Fibroblast of upper back skin (primary cell): ENCODE measurements around the gene SYNE2.

ENCODE experiments used
- DNase-seq: peaks from one replicate; pipeline ENCODE4 v3.0.0-alpha.2; 2013

SYNE2 gene

DNA sequence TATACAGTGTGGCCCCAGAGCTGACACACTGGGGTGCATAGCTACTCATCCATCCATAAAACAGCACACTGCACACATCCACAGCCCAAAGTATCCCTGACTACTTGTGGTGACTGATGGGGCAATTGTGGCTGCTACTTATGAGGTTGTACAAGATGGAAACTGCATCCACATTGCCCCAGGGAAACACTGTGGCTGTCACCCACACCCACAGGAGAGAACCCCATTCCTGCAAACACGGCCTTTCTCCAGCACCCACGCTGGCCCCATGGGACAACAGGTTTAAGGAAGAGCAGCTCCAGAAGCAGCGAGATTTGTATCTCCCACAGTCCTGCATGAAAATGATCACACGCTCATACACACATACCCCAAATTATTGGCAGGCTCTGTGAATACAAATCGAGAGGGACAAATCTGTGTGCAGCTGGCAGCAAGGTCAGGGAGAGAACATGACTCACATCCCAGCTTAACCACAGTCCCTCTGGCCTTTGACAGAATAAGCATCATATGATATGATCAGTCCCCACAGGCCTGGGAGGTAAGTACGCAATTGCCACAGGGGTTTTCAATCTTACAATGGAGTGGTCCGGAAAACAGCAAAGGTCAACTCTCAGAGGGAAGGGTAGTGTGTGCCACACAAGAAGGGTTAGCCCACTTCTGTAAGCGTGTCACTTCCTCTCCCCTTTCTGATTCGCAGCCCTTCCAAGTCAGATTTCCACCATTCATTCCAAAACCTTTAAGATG is 379.5 kb downstream of the SYNE2 start:
- DNase-seq: peak; percentile 62

DNA sequence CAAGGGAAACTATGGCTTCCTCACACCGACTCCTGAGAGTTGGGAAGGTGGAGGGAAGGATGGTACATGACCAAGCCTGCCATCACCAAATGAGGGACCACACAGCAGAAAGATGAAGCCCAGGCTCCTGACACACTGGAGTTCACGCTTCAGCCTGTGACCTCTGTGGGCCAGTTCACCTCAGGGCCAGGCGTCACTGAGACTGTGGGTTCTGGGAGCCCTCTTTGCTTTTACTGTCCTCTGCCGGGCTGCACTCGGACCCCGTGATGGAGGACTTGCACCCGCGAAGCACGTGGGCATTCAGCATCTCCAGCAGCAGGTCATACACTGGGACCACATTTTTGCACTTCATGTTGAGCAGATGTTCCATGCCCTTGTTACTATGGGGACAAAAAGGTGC is 380.1 kb downstream of the SYNE2 start:
- no peak for DNase-seq

GRCh38 chr14:64233531-64234190 is 380.9 kb downstream of the SYNE2 start:
- DNase-seq: no peak

GRCh38 chr14:64234877-64235651 is 382.3 kb downstream of the SYNE2 start:
- peak; percentile 45 for DNase-seq

GRCh38 chr14:64235652-64236640 is 383.1 kb downstream of the SYNE2 start:
- DNase-seq: no peak

DNA sequence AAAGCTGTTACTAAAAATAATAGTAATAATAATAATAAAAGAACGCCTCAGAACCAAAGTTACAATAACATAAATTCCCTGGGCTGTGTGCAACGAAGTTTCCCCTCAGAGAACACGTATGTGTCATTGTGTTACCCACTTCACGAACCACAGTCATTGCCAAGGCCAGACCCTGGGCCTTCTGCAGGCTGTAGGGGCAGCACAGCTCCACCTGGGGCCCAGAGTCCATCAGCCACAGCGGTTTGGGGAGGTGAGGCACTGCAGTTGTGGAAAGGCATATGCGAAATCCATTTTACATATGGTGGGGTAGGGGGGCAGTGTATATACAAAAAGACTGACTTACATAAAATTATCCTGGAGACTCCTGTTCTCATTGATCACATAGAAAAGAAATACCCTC is 385.2 kb downstream of the SYNE2 start:
- no peak for DNase-seq

GRCh38 chr14:64238631-64239030 is 385.8 kb downstream of the SYNE2 start:
- no peak for DNase-seq

DNA sequence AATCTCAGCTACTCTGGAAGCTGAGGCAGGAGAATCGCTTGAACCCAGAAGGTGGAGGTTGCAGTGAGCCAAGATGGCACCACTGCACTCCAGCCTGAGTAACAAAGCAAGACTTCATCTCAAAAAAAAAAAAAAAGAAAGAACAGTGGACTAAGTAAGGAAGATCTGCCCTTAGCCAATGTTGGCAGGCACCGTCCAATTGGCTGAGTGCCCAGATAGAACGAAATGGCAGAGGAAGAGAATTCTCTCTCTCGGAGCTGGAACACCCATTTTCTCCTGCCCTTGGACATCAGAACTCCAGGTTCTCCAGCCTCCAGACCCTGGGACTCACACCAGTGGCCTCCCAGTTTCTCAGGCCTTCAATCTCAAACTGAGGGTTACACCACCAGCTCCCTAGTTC is 391.5 kb downstream of the SYNE2 start:
- DNase-seq: no peak

DNA sequence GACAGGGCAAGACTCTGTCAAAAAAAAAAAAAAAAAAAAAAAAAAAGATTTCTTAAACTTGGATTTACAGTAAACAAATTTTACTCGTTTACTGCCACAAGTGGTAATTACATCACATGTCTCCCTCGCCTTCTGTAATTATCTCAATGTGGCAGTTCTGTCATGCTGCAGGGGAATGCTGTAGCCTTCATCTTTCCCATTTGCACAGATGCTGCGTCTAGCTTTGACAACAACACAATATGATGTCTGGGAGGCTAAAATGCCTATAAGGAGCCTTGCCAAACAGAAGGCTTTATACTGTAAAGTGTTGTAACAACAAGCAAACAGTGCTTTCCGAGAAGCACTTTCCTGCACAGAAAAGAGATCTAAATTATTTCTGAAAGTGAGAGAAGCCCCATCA is 392.7 kb downstream of the SYNE2 start:
- DNase-seq: no peak

GRCh38 chr14:64246688-64247087 is 393.9 kb downstream of the SYNE2 start:
- no peak for DNase-seq

DNA sequence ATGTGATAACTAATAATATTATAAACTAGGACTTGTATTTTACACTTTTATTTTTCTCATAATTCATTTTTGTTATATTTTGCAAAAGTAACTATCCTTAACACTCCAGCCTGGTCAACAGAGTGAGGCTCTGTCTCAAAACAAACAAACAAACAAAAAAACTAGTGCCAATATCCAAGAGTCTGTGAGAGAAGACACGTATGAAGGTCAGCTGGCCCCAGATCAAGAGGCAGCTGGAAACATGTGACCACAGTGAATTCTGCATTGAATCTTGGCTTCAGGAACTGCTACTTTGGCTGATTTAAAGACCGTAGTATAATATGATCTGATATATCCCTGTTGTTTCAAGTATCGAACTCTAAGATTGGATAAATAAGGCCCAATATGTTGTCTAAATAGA is 394.4 kb downstream of the SYNE2 start:
- no peak for DNase-seq

GRCh38 chr14:64248689-64249088 is 395.9 kb downstream of the SYNE2 start:
- DNase-seq: no peak

DNA sequence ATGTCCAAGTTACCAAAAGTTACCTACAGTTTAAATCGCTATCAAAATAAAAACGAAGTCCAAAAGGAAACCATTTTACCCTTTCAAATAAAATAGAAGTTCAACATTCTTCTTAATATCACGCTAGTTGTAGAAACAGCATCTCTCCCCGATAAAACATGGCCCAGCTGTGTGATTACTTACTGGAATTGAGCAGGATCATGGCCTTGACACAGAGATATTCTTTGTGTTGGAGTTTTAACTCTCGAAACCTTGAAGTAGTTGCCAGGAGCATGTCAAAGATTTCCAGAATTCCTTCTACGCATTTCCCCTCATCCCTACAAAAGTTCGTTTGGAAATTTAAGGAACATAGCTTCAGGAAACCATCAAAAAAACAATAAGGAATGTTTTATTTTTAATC is 396.6 kb downstream of the SYNE2 start:
- no peak for DNase-seq

- DNase-seq: peak; percentile 60
Measured at GRCh38 chr14:64253672-64254071, 400.9 kb downstream of the SYNE2 start.

DNA sequence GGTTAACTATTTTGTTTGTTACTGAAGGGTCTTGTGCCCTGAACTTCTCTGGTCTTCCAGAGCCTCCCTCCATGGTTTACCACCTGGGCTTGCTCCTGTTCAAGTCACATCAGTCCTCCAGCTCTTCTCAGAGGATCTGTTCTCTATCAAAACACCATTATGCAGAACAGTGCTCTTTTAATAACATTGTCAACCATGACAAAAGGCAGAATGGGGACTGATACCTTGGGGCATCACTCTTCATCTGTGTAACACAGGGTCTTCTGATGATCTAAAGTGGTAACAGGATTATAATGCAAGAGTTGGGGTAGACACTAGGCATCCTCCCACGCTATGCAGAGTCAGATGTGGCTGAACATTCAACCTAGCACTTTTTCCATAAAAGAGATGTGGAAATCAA is 403.0 kb downstream of the SYNE2 start:
- DNase-seq: no peak

GRCh38 chr14:64260418-64260817 is 407.6 kb downstream of the SYNE2 start:
- DNase-seq: no peak

DNA sequence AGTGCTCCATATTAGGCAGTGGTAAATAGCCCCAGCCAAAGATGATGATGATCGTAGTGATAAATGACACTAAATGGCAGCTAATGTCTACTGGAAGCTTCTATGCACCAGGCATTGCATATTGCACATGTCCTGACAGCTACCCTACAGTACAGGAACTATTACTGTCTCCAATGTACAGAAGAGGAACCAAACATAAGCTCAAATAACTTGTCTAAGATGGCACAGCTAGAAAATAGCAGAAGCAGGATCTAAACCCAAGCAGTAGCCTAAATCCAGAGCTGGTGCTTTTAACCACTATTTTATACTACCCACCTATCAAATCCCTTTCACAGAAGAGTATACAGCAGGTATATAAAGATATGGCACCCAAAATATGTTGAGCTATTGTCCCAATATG is 412.4 kb downstream of the SYNE2 start:
- no peak for DNase-seq

GRCh38 chr14:64266239-64266638 is 413.4 kb downstream of the SYNE2 start:
- peak; percentile 61 for DNase-seq

DNA sequence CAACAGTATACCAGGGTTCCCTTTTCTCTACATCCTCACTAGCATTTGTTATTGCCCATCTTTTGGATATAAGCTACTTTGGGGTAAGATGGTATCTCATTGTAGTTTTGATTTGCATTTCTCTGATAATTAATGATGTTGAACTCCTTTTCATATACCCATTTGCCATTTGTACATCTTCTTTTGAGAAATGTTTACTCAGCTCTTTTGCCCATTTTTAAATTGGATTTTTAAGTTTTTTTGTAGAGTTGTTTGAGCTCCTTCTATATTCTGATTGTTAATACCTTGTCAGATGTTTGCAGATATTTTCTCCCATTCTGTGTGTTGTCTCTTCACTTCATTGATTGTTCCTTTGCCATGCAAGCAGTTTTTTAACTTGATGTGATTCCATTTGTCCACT is 419.2 kb downstream of the SYNE2 start:
- DNase-seq: no peak
